Measurements from ENCODE around the gene RETREG2. TPM values are rescaled to one million over a fixed set of nuclear protein-coding genes. Genes with fewer than 3 reads are reported as not detected.

Gene RETREG2
- total and polyA plus RNA-seq, 2 experiments from 2014 or later, result 20.7 to 120 TPM

DNA sequence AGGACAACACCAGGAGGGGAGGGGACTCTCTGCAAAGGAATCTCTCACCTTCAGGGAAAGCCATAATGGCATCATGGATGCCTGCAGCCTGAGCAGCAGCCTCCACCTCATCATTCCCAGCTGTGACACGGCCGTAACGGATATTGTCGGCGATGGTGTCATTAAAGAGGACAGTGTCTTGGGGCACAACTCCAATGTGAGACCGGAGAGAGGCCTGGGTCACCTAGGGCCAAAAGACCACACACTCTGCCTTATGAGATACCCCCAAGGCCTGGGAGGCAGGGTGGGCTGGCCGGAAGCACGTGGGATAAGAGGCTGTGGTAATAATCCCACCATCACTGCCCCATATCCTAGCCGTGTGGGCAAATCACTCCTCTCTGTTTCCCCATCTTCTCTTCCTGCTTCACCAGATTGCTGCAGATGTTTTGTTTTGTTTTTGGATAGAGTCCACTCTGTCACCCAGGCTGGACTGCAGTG lies 32.8 kb downstream of the RETREG2 start:
- H3K4me2 ChIP-seq (ENCODE audit: unreplicated experiment), result no peak overlapping the region
- TF ChIP-seq EZH2phosphoT487 (IDR thresholded peaks at IDR 0.05; ENCODE audit: insufficient read depth, low read depth), result no peak
- TF ChIP-seq EZH2 (IDR thresholded peaks at IDR 0.05; ENCODE audit: insufficient read depth, poor library complexity, severe bottlenecking), result no peak
- H3K4me3 ChIP-seq, result no peak overlapping the region
- H3K79me2 ChIP-seq (ENCODE audit: insufficient read depth), result 0 out of 2 replicates have a peak, but pooled peaks cover 3% of the 10 kb centered on the region
- H3K36me3 ChIP-seq (ENCODE audit: low read depth), result no peaks in the 10 kb centered on the region
- no peak overlapping the region for H3K9ac ChIP-seq
- no peaks in the 10 kb centered on the region for H4K20me1 ChIP-seq (ENCODE audit: insufficient read depth)
- no peaks in the 10 kb centered on the region for H3K9me2 ChIP-seq (ENCODE audit: insufficient read depth)
- in situ Hi-C loops (cut with MboI), result no loop called here
- H3K27ac ChIP-seq, result no peak overlapping the region
- no peak for DNase-seq
- WGBS, 2 experiments (ENCODE audit: low coverage in 1 of 2, low lambda C conversion rate in 2 of 2, missing lambda C conversion rate in 2 of 2), result 87 to 90% methylated on average over 9 of the region's 9 CpGs
- H3K4me1 ChIP-seq (ENCODE audit: insufficient read depth), result peaks cover 11% of the 10 kb centered on the region; the same call in 1 of the 2 replicates
- no peaks in the 10 kb centered on the region for H3K27me3 ChIP-seq (replicated peaks; ENCODE audit: insufficient read depth)
- peaks cover 17% of the 10 kb centered on the region for H3F3A ChIP-seq (ENCODE audit: insufficient read depth)
- H2AFZ ChIP-seq, result no peak overlapping the region
- H3K9me3 ChIP-seq (ENCODE audit: low read depth), result no peaks in the 10 kb centered on the region

- no peaks in the 10 kb centered on the region for H4K20me1 ChIP-seq (ENCODE audit: insufficient read depth)
- peaks cover 14% of the 10 kb centered on the region for H3K4me1 ChIP-seq (ENCODE audit: insufficient read depth)
- H3K27me3 ChIP-seq (replicated peaks; ENCODE audit: insufficient read depth), result no peaks in the 10 kb centered on the region
- peaks cover 8% of the 10 kb centered on the region; the same call in 1 of the 2 replicates for H3F3A ChIP-seq (ENCODE audit: insufficient read depth)
- no peaks in the 10 kb centered on the region for H3K9me2 ChIP-seq (ENCODE audit: insufficient read depth)
- in situ Hi-C loops (cut with MboI), result no loop called here
- H3K36me3 ChIP-seq (ENCODE audit: low read depth), result no peaks in the 10 kb centered on the region
- no peak overlapping the region for H3K27ac ChIP-seq
- no peak overlapping the region for H3K4me3 ChIP-seq
- no peaks in the 10 kb centered on the region for H3K9me3 ChIP-seq (ENCODE audit: low read depth)
- peaks cover 14% of the 10 kb centered on the region; the same call in 1 of the 2 replicates for H3K79me2 ChIP-seq (ENCODE audit: insufficient read depth)
- WGBS, 2 experiments (ENCODE audit: low coverage in 1 of 2, low lambda C conversion rate in 2 of 2, missing lambda C conversion rate in 2 of 2), result 93 to 95% methylated on average over 8 of the region's 8 CpGs
- TF ChIP-seq EZH2phosphoT487 (IDR thresholded peaks at IDR 0.05; ENCODE audit: insufficient read depth, low read depth), result no peak
- TF ChIP-seq EZH2 (IDR thresholded peaks at IDR 0.05; ENCODE audit: insufficient read depth, poor library complexity, severe bottlenecking), result no peak
- no peak for DNase-seq
- H2AFZ ChIP-seq, result no peak overlapping the region
- H3K9ac ChIP-seq, result no peak overlapping the region
- no peak overlapping the region for H3K4me2 ChIP-seq (ENCODE audit: unreplicated experiment)
Measured at GRCh38 chr2:219213026-219213415, 34.9 kb downstream of the RETREG2 start.

- Histone ChIP-seq H3K9me3 (ENCODE audit: low read depth) (no peaks in the 10 kb centered on the region), H3K36me3 (ENCODE audit: low read depth) (no peaks in the 10 kb centered on the region), H3F3A (ENCODE audit: insufficient read depth) (0 out of 2 replicates have a peak, but pooled peaks cover 2% of the 10 kb centered on the region), H3K9ac (no peak overlapping the region), H3K4me2 (ENCODE audit: unreplicated experiment) (no peak overlapping the region), H2AFZ (no peak overlapping the region), H3K27me3 (replicated peaks; ENCODE audit: insufficient read depth) (no peaks in the 10 kb centered on the region), H3K27ac (no peak overlapping the region), H3K9me2 (ENCODE audit: insufficient read depth) (no peaks in the 10 kb centered on the region), H3K4me3 (no peak overlapping the region), H3K79me2 (ENCODE audit: insufficient read depth) (peaks cover 11% of the 10 kb centered on the region; the same call in 1 of the 2 replicates), H4K20me1 (ENCODE audit: insufficient read depth) (no peaks in the 10 kb centered on the region), H3K4me1 (ENCODE audit: insufficient read depth) (peaks cover 10% of the 10 kb centered on the region)
- 97% methylated on average over 10 of the region's 10 CpGs for WGBS, 2 experiments (ENCODE audit: low coverage in 1 of 2, low lambda C conversion rate in 2 of 2, missing lambda C conversion rate in 2 of 2)
- in situ Hi-C loops (cut with MboI), result no loop called here
- DNase-seq, result no peak
- TF ChIP-seq EZH2phosphoT487 (IDR thresholded peaks at IDR 0.05; ENCODE audit: insufficient read depth, low read depth) (no peak), EZH2 (IDR thresholded peaks at IDR 0.05; ENCODE audit: insufficient read depth, poor library complexity, severe bottlenecking) (no peak)
Measured at GRCh38 chr2:219213486-219214071, 35.5 kb downstream of the RETREG2 start.

DNA sequence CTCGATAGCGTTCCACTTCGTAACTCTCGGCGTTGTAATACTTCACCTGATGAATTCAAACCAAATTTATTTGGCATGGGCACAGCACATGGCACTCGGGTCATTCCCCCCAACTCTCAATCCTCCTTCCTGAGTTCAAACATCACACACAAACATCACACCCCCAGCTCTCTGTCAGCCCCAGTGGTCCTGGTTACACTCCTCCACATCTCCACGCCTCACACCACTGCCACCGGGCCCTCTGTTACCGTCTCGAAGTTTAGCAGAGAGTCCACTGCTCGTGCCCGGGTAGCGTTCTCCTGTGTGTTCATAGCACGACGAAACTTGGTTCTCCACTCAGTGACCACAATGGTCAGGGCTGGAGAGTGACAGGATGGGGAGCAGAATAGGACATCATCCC lies 36.1 kb downstream of the RETREG2 start:
- Histone ChIP-seq H3K4me3 (no peak overlapping the region), H2AFZ (no peak overlapping the region), H4K20me1 (ENCODE audit: insufficient read depth) (no peaks in the 10 kb centered on the region), H3K4me1 (ENCODE audit: insufficient read depth) (peaks cover 12% of the 10 kb centered on the region), H3K36me3 (ENCODE audit: low read depth) (no peaks in the 10 kb centered on the region), H3K4me2 (ENCODE audit: unreplicated experiment) (no peak overlapping the region), H3K9me2 (ENCODE audit: insufficient read depth) (no peaks in the 10 kb centered on the region), H3K27me3 (replicated peaks; ENCODE audit: insufficient read depth) (no peaks in the 10 kb centered on the region), H3K27ac (no peak overlapping the region), H3K79me2 (ENCODE audit: insufficient read depth) (peaks cover 11% of the 10 kb centered on the region; the same call in 1 of the 2 replicates), H3K9ac (no peak overlapping the region), H3K9me3 (ENCODE audit: low read depth) (no peaks in the 10 kb centered on the region), H3F3A (ENCODE audit: insufficient read depth) (peaks cover 2% of the 10 kb centered on the region)
- in situ Hi-C loops (cut with MboI), result no loop called here
- no peak for TF ChIP-seq EZH2 (IDR thresholded peaks at IDR 0.05; ENCODE audit: insufficient read depth, poor library complexity, severe bottlenecking)
- no peak for TF ChIP-seq EZH2phosphoT487 (IDR thresholded peaks at IDR 0.05; ENCODE audit: insufficient read depth, low read depth)
- WGBS, 2 experiments (ENCODE audit: low coverage in 1 of 2, low lambda C conversion rate in 2 of 2, missing lambda C conversion rate in 2 of 2), result 96 to 98% methylated on average over 15 of the region's 15 CpGs
- no peak for DNase-seq

Data from GM23248 (cell line).